Activated T-cell treated with anti-CD3 and anti-CD28 coated beads, Interleukin-2, amount 50 U/mL, for 72 hours (primary cell): ENCODE data around the gene TLR4. TPM values are rescaled to one million over a fixed set of nuclear protein-coding genes. Genes with fewer than 3 reads are reported as not detected.

Experiments
- ATAC-seq, 2 donors: fragments of 150-1000 bp; cut with Tn5 transposase; replicated peaks in 1 of 2; 2 replicates each; pipeline ENCODE4 v1.10.0; 2021; ENCODE audit warnings: moderate library complexity in 2 of 2, mild to moderate bottlenecking in 1 of 2
- DNase-seq, 2 donors: peaks; one replicate each; pipeline ENCODE4 v3.0.0; 2021 to 2022; ENCODE audit warnings: mixed read lengths in 1 of 2
- H3K27ac Mint-ChIP-seq: one replicate; pipeline ENCODE4 v1.8.0; 2022; ENCODE audit warnings: mild to moderate bottlenecking, moderate library complexity, mixed read lengths
- H3K27me3 Mint-ChIP-seq: one replicate; pipeline ENCODE4 v1.8.0; 2022; ENCODE audit warnings: low read depth, mixed read lengths
- H3K36me3 Mint-ChIP-seq, 2 donors: one replicate each; pipeline ENCODE4 v1.8.0; 2022; ENCODE audit warnings: mixed read lengths in 2 of 2, mild to moderate bottlenecking in 1 of 2; ENCODE audit not compliant: insufficient read depth in 2 of 2
- H3K4me1 Mint-ChIP-seq: one replicate; pipeline ENCODE4 v1.8.0; 2022; ENCODE audit warnings: low read depth, mixed read lengths
- H3K4me3 Mint-ChIP-seq, 2 donors: one replicate each; pipeline ENCODE4 v1.8.0; 2022; ENCODE audit warnings: mild to moderate bottlenecking in 2 of 2, mixed read lengths in 2 of 2, moderate library complexity in 2 of 2
- H3K9me3 Mint-ChIP-seq, 2 donors: one replicate each; pipeline ENCODE4 v1.8.0; 2022; ENCODE audit warnings: mixed read lengths in 2 of 2
- total RNA-seq, 2 donors: library from RNA; stranded (reverse); gene quantifications; one replicate each; pipeline ENCODE4 v1.2.3, GENCODE V29; 2022

Gene TLR4
- total RNA-seq, 2 donors from 2014 or later, result 0.05 TPM; not detected in 1

GRCh38 chr9:117691367-117691766 is 12.8 kb upstream of the TLR4 start:
- Mint-ChIP-seq H3K27ac (no peak overlapping the region), H3K36me3 (peaks cover 2% of the 10 kb centered on the region in 2 donors), H3K4me1 (no peaks in the 10 kb centered on the region), H3K4me3 (no peak overlapping the region), H3K9me3 (peaks cover 5 to 8% of the 10 kb centered on the region in 2 donors), H3K27me3 (peaks cover 11% of the 10 kb centered on the region)
- no peak for ATAC-seq
- no peak for DNase-seq

DNA sequence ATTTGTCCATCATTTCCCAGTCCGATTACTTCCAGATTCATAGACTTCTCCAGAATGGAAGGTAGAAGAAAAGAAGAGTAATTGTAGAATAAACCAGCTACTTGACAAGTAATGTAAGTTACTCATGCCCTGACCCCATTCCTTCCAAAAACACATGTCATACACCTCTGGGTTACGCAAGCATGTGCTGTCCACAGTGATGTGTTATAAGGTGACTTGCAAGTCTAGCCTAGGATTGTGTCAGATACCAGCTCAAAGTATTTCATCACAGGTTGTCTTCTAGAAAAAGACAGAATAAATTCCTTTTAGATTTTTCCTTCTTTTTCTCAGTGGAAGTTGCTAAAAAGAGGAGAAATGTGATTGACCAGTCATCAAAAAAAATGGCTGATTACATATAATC is 8.0 kb upstream of the TLR4 start:
- peaks cover 5% of the 10 kb centered on the region for H3K27me3 Mint-ChIP-seq
- no peak overlapping the region for H3K27ac Mint-ChIP-seq
- ATAC-seq (no peak), DNase-seq (no peak)
- no peak overlapping the region for H3K4me3 Mint-ChIP-seq
- H3K9me3 Mint-ChIP-seq, result peaks cover 2 to 3% of the 10 kb centered on the region in 2 donors
- H3K36me3 Mint-ChIP-seq, result no peaks in the 10 kb centered on the region
- no peaks in the 10 kb centered on the region for H3K4me1 Mint-ChIP-seq

DNA sequence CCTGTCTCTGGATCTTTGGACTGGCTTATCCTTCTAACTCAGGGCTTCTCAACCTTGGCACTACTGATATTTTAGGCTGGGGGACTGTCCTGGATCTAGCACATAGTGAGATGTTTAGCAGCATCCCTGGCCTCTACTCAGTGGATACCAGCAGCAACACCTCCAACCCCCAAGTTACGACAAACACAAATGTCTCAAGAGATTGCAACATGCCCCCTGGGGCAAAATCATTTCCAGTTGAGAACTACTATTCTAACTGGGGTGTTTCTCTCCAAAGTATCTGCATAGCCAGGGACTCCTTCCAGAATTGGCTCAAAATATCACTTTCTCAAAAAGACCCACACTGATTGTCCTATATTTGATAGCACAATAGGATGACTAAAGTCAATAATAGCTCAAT is 7.2 kb upstream of the TLR4 start:
- DNase-seq (no peak), ATAC-seq (no peak)
- Mint-ChIP-seq H3K36me3 (peaks cover 0 to 2% of the 10 kb centered on the region in 2 donors), H3K4me1 (no peaks in the 10 kb centered on the region), H3K9me3 (peaks cover 3 to 6% of the 10 kb centered on the region in 2 donors), H3K27ac (no peak overlapping the region), H3K27me3 (peaks cover 5% of the 10 kb centered on the region), H3K4me3 (no peak overlapping the region)

GRCh38 chr9:117703537-117703936 is 666 bp upstream of the TLR4 start:
- Mint-ChIP-seq H3K27me3 (peaks cover 16% of the 10 kb centered on the region), H3K4me3 (no peak overlapping the region), H3K36me3 (peaks cover 0 to 2% of the 10 kb centered on the region in 2 donors), H3K4me1 (no peaks in the 10 kb centered on the region), H3K9me3 (peaks cover 0 to 6% of the 10 kb centered on the region in 2 donors), H3K27ac (no peak overlapping the region)
- ATAC-seq (no peak), DNase-seq (no peak)

- H3K4me1 Mint-ChIP-seq, result no peaks in the 10 kb centered on the region
- no peak overlapping the region for H3K4me3 Mint-ChIP-seq
- peaks cover 0 to 6% of the 10 kb centered on the region in 2 donors for H3K9me3 Mint-ChIP-seq
- peaks cover 14% of the 10 kb centered on the region for H3K27me3 Mint-ChIP-seq
- ATAC-seq (no peak), DNase-seq (no peak)
- H3K36me3 Mint-ChIP-seq, result peaks cover 0 to 2% of the 10 kb centered on the region in 2 donors
- no peak overlapping the region for H3K27ac Mint-ChIP-seq
Measured at GRCh38 chr9:117704597-117704996, 394 bp downstream of the TLR4 start.

GRCh38 chr9:117705386-117705785 is 1.2 kb downstream of the TLR4 start:
- Mint-ChIP-seq H3K36me3 (peaks cover 0 to 2% of the 10 kb centered on the region in 2 donors), H3K27ac (no peak overlapping the region), H3K9me3 (peaks cover 0 to 8% of the 10 kb centered on the region in 2 donors), H3K4me3 (no peak overlapping the region), H3K27me3 (peaks cover 11% of the 10 kb centered on the region), H3K4me1 (no peaks in the 10 kb centered on the region)
- DNase-seq, result no peak
- no peak for ATAC-seq

DNA sequence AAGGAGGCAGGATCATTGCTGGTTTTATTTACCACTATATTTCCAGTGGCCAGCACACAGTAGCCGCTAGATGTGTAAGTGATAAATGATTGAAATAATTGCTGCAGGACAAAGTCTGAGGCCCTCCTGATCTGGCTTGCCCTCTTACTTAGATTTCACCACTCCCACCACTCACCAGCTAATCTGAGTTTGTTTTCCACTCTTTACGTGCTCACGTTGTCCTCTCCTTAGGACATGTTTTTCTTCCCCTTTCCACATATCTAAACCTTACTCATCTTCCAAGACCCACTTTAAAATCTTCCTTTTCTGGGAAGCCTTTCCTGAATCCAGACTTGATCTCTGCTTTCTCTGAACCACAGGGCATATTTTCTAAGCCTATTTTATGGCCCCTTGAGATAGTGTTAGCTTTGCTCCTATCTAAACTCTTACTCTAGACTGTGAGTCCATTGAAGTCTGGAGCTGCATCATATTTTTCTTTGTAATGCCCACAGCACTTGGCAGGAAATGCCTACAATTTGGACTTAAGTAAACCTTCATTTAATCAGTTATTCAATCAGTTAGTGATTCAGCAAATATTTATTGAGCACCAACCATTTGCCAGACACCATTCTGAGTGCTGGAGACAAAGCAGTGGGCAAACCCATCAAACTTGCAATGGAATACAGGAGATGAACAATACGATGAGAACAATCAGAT is 2.4 kb downstream of the TLR4 start:
- Mint-ChIP-seq H3K4me3 (no peak overlapping the region), H3K27me3 (peaks cover 14% of the 10 kb centered on the region), H3K4me1 (no peaks in the 10 kb centered on the region), H3K9me3 (peaks cover 0 to 6% of the 10 kb centered on the region in 2 donors), H3K36me3 (no peaks in the 10 kb centered on the region), H3K27ac (no peak overlapping the region)
- ATAC-seq (no peak), DNase-seq (no peak)

GRCh38 chr9:117707561-117707960 is 3.4 kb downstream of the TLR4 start:
- no peaks in the 10 kb centered on the region for H3K36me3 Mint-ChIP-seq
- ATAC-seq, result no peak
- H3K27ac Mint-ChIP-seq, result no peak overlapping the region
- H3K4me3 Mint-ChIP-seq, result no peak overlapping the region
- H3K4me1 Mint-ChIP-seq, result no peaks in the 10 kb centered on the region
- no peak for DNase-seq
- peaks cover 18% of the 10 kb centered on the region for H3K27me3 Mint-ChIP-seq
- peaks cover 0 to 4% of the 10 kb centered on the region in 2 donors for H3K9me3 Mint-ChIP-seq

- DNase-seq (no peak), ATAC-seq (no peak)
- Mint-ChIP-seq H3K4me1 (no peaks in the 10 kb centered on the region), H3K36me3 (no peaks in the 10 kb centered on the region), H3K9me3 (peaks cover 0 to 4% of the 10 kb centered on the region in 2 donors), H3K4me3 (no peak overlapping the region), H3K27ac (no peak overlapping the region), H3K27me3 (peaks cover 18% of the 10 kb centered on the region)
Measured at GRCh38 chr9:117709936-117710335, 5.7 kb downstream of the TLR4 start.

GRCh38 chr9:117714282-117714681 is 10.1 kb downstream of the TLR4 start:
- Mint-ChIP-seq H3K9me3 (peaks cover 0 to 2% of the 10 kb centered on the region in 2 donors), H3K4me1 (peaks cover 8% of the 10 kb centered on the region), H3K4me3 (no peak overlapping the region), H3K27ac (no peak overlapping the region), H3K36me3 (no peaks in the 10 kb centered on the region), H3K27me3 (peaks cover 7% of the 10 kb centered on the region)
- no peak for ATAC-seq
- no peak for DNase-seq

GRCh38 chr9:117715411-117715989 is 11.3 kb downstream of the TLR4 start:
- Mint-ChIP-seq H3K27ac (no peak overlapping the region), H3K4me1 (peaks cover 8% of the 10 kb centered on the region), H3K9me3 (no peaks in the 10 kb centered on the region), H3K27me3 (peaks cover 7% of the 10 kb centered on the region), H3K4me3 (no peak overlapping the region), H3K36me3 (no peaks in the 10 kb centered on the region)
- ATAC-seq (no peak), DNase-seq (no peak)

- ATAC-seq (peak; percentile 68 to 86), DNase-seq (peak; percentile 0 to 5)
- peaks cover 8% of the 10 kb centered on the region for H3K4me1 Mint-ChIP-seq
- peak overlapping the region in 1 of 2 donors; percentile 51 for H3K4me3 Mint-ChIP-seq
- H3K9me3 Mint-ChIP-seq, result no peaks in the 10 kb centered on the region
- H3K36me3 Mint-ChIP-seq, result no peaks in the 10 kb centered on the region
- H3K27ac Mint-ChIP-seq, result no peak overlapping the region
- H3K27me3 Mint-ChIP-seq, result no peaks in the 10 kb centered on the region
Measured at GRCh38 chr9:117718085-117718484, 13.9 kb downstream of the TLR4 start.

DNA sequence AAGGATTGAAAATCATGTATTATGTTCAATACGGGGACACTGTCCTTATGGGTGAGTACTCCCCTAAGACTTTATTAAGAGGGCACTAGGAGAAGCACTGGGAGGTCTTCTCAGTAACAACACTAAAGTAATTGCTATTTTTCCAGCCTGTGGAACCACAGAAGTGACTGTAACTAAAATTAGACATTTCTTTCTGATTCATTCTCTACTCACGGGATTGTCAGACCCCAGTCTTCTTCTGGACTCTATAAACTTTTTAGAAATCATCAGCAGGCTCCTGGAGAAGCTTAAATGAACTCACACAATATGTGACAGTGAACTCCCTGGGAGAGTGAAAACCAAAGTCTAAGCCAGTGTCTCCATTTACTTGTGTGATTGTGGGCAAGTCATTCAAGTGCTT is 14.5 kb downstream of the TLR4 start:
- H3K27ac Mint-ChIP-seq, result no peak overlapping the region
- H3K9me3 Mint-ChIP-seq, result no peaks in the 10 kb centered on the region
- H3K4me3 Mint-ChIP-seq, result no peak overlapping the region
- ATAC-seq (peak in 1 of 2 donors; percentile 33), DNase-seq (no peak)
- H3K36me3 Mint-ChIP-seq, result no peaks in the 10 kb centered on the region
- H3K4me1 Mint-ChIP-seq, result peaks cover 8% of the 10 kb centered on the region
- H3K27me3 Mint-ChIP-seq, result no peaks in the 10 kb centered on the region
